ENCODE measurements around the gene FRMD8. TPM values are rescaled to one million over a fixed set of nuclear protein-coding genes. Genes with fewer than 3 reads are reported as not detected.

The FRMD8 gene
- total RNA-seq, 1 experiment from 2014 or later = 18.9 TPM

GRCh38 chr11:65421794-65422632, 35.6 kb downstream of the FRMD8 start:
- TF ChIP-seq CTCF (IDR thresholded peaks at IDR 0.05; ENCODE audit: unreplicated experiment) = no peak
- ChIA-PET POLR2A (interaction anchor here (0.5 to 21.4 kb wide), 28 partner anchors 5 to 469 kb away, joined by 3 to 2994 read pairs (median 5); partner anchors contain the start of genes CCDC85B, CDC42EP2, FAM89B and FRMD8), CTCF (interaction anchor here (0.6 to 1.1 kb wide), 2 partner anchors 77 to 88 kb away, joined by 3 to 4 read pairs; partner anchors contain the start of gene MALAT1)
- H3K4me1 Mint-ChIP-seq (ENCODE audit: insufficient read depth, unreplicated experiment) = peaks cover 29% of the 10 kb centered on the region
- DNase-seq (ENCODE audit: unreplicated experiment) = peak; percentile 93
- no peaks in the 10 kb centered on the region for H3K9me3 Mint-ChIP-seq (ENCODE audit: unreplicated experiment)
- intact Hi-C loops (cut with micrococcal nuclease) = loop anchor here (1.0 to 2.0 kb wide), 3 partner anchors 40 to 85 kb away; partner anchors contain the start of genes MALAT1 and SLC25A45
- H3K27me3 Mint-ChIP-seq (ENCODE audit: insufficient read depth, unreplicated experiment) = peaks cover 10% of the 10 kb centered on the region
- no TSS peak for BruUV-seq (replicated peaks)
- peaks cover 52% of the 10 kb centered on the region for H3K36me3 Mint-ChIP-seq (ENCODE audit: insufficient read depth, unreplicated experiment)
- peak overlapping the region; percentile 99 for H3K27ac Mint-ChIP-seq (ENCODE audit: low read depth, unreplicated experiment)
- peak overlapping the region; percentile 98 for H3K4me3 Mint-ChIP-seq (ENCODE audit: unreplicated experiment)

- ChIA-PET POLR2A (interaction anchor here (0.5 to 21.4 kb wide), 22 partner anchors 4 to 468 kb away, joined by 3 to 2994 read pairs (median 9); partner anchors contain the start of genes CCDC85B, CFL1, FAM89B and FRMD8), CTCF (interaction anchor here (0.5 to 0.9 kb wide), 3 partner anchors 41 to 76 kb away, joined by 3 to 4 read pairs (median 3); partner anchors contain the start of gene MALAT1)
- TF ChIP-seq CTCF (IDR thresholded peaks at IDR 0.05; ENCODE audit: unreplicated experiment) = no peak
- Mint-ChIP-seq H3K9me3 (ENCODE audit: unreplicated experiment) (no peaks in the 10 kb centered on the region), H3K27me3 (ENCODE audit: insufficient read depth, unreplicated experiment) (peaks cover 10% of the 10 kb centered on the region), H3K4me1 (ENCODE audit: insufficient read depth, unreplicated experiment) (peaks cover 26% of the 10 kb centered on the region), H3K36me3 (ENCODE audit: insufficient read depth, unreplicated experiment) (peaks cover 60% of the 10 kb centered on the region), H3K4me3 (ENCODE audit: unreplicated experiment) (peak within 1 kb of the TSS; percentile 98), H3K27ac (ENCODE audit: low read depth, unreplicated experiment) (peak within 1 kb of the TSS; percentile 99)
- DNase-seq (ENCODE audit: unreplicated experiment) = peak; percentile 91
- TSS peak; percentile 28 for BruUV-seq (replicated peaks)
- intact Hi-C loops (cut with micrococcal nuclease) = loop anchor here (1.0 to 2.0 kb wide), 2 partner anchors 76 to 84 kb away; partner anchors contain the start of gene MALAT1
Observed at GRCh38 chr11:65422633-65423515, 36.4 kb downstream of the FRMD8 start, which contains the start of gene NEAT1. Gene NEAT1, plus strand, starts transcription at chr11:65422798.

GRCh38 chr11:65423516-65424204, 37.2 kb downstream of the FRMD8 start:
- peak; percentile 27 for DNase-seq (ENCODE audit: unreplicated experiment)
- no peak for TF ChIP-seq CTCF (IDR thresholded peaks at IDR 0.05; ENCODE audit: unreplicated experiment)
- peaks cover 68% of the 10 kb centered on the region for H3K36me3 Mint-ChIP-seq (ENCODE audit: insufficient read depth, unreplicated experiment)
- intact Hi-C loops (cut with micrococcal nuclease) = loop anchor here (2.0 kb wide), 1 partner anchor 83 kb away; no protein-coding TSS in a partner anchor
- ChIA-PET POLR2A (interaction anchor here (0.7 to 21.4 kb wide), 19 partner anchors 5 to 434 kb away, joined by 3 to 2994 read pairs (median 8); partner anchors contain the start of genes CFL1, FAM89B, FRMD8 and MALAT1), CTCF (interaction anchor here (0.6 to 1.4 kb wide), 7 partner anchors 9 to 142 kb away, joined by 3 to 6 read pairs (median 3); partner anchors contain the start of gene MALAT1)
- peak overlapping the region; percentile 98 for H3K4me3 Mint-ChIP-seq (ENCODE audit: unreplicated experiment)
- H3K27me3 Mint-ChIP-seq (ENCODE audit: insufficient read depth, unreplicated experiment) = peaks cover 10% of the 10 kb centered on the region
- BruUV-seq (replicated peaks) = no TSS peak
- H3K27ac Mint-ChIP-seq (ENCODE audit: low read depth, unreplicated experiment) = peak overlapping the region; percentile 99
- peaks cover 27% of the 10 kb centered on the region for H3K4me1 Mint-ChIP-seq (ENCODE audit: insufficient read depth, unreplicated experiment)
- no peaks in the 10 kb centered on the region for H3K9me3 Mint-ChIP-seq (ENCODE audit: unreplicated experiment)

All from MCF 10A (cell line).